A673 (cell line): ENCODE results near the gene SLFN14. TPM values are rescaled to one million over a fixed set of nuclear protein-coding genes. Genes with fewer than 3 reads are reported as not detected.
"Not testable (repeated sequence)": the region's sequence is repeated elsewhere in the genome, so short reads cannot be mapped to it uniquely, and the experiment has no call there.

Experiments used
- BruUV-seq: library from RNA; stranded (reverse); fragments of 400-500 nt; replicated peaks from 2 replicates; lab custom pipeline; 2021; lab: Mats Ljungman, UMichigan
- CTCF ChIA-PET: fragments of 300-600 bp; sonication (Branson Sonifier 250); formaldehyde crosslinking; loops from one replicate; lab custom pipeline; 2022; ENCODE audit warnings: antibody characterized with exemption; lab: Charles Lee
- POLR2A ChIA-PET: fragments of 300-600 bp; sonication (Branson Sonifier 250); formaldehyde crosslinking; loops from one replicate; lab custom pipeline; 2022; ENCODE audit warnings: antibody characterized with exemption; ENCODE audit not compliant: low non-redundant PET; lab: Charles Lee
- DNase-seq: peaks from one replicate; pipeline ENCODE4 v3.0.0-alpha.2; 2015; ENCODE audit warnings: low spot score
- H3K27ac ChIP-seq: fragments of 200-600 bp; sonication (generic); 2 replicates; pipeline ENCODE4 v1.5.1; 2016; ENCODE audit warnings: mixed run types, low read depth, mild to moderate bottlenecking, mixed read lengths, antibody characterized with exemption, low read length; ENCODE audit not compliant: poor library complexity, severe bottlenecking
- H3K27me3 ChIP-seq: fragments of 200-600 bp; sonication (generic); replicated peaks from 2 replicates; pipeline ENCODE4 v1.6.1; 2017; ENCODE audit warnings: mixed run types, low read depth, mild to moderate bottlenecking, mixed read lengths, antibody characterized with exemption, low read length; ENCODE audit not compliant: insufficient read depth, poor library complexity
- H3K36me3 ChIP-seq: fragments of 200-600 bp; sonication (generic); 2 replicates; pipeline ENCODE4 v1.6.1; 2016; ENCODE audit warnings: mixed run types, mild to moderate bottlenecking, mixed read lengths, antibody characterized with exemption, low read length; ENCODE audit not compliant: insufficient read depth, poor library complexity, severe bottlenecking
- H3K4me1 ChIP-seq: fragments of 200-600 bp; sonication (generic); 2 replicates; pipeline ENCODE4 v1.6.1; 2017; ENCODE audit warnings: mixed run types, mild to moderate bottlenecking, mixed read lengths, antibody characterized with exemption, low read length; ENCODE audit not compliant: insufficient read depth, poor library complexity, severe bottlenecking
- H3K4me3 ChIP-seq: fragments of 200-600 bp; sonication (generic); 2 replicates; pipeline ENCODE4 v1.5.1; 2016; ENCODE audit warnings: low read depth, mixed run types, mild to moderate bottlenecking, mixed read lengths, low read length; ENCODE audit not compliant: poor library complexity, severe bottlenecking
- H3K9me3 ChIP-seq: fragments of 200-600 bp; sonication (generic); 2 replicates; pipeline ENCODE4 v1.6.1; 2016; ENCODE audit warnings: mixed run types, low read depth, mild to moderate bottlenecking, mixed read lengths, antibody characterized with exemption, low read length; ENCODE audit not compliant: poor library complexity, severe bottlenecking
- EZH2 ChIP-seq: fragments of 200-600 bp; sonication (generic); IDR thresholded peaks from 2 replicates; pipeline ENCODE4 v1.6.1; 2017; ENCODE audit warnings: borderline replicate concordance, low read depth, mild to moderate bottlenecking, mixed read lengths, antibody characterized with exemption, low read length; ENCODE audit not compliant: poor library complexity, severe bottlenecking
- intact Hi-C: fragments of 100-400 bp; cut with micrococcal nuclease; formaldehyde crosslinking; loops from one replicate; pipeline ENCODE4 v1.10.0; 2022; ENCODE audit not compliant: unreplicated experiment
- total RNA-seq: library from RNA; stranded (reverse); gene quantifications from 2 replicates; pipeline ENCODE4 v1.2.3, GENCODE V29; 2021
- TF ChIP-seq, protein P1 (sequence below): fragments of 300-800, 200-600 bp; sonication (generic); conservative IDR thresholded peaks from 2 replicates; pipeline ENCODE4 v1.5.1; 2017; ENCODE audit warnings: low read depth, mild to moderate bottlenecking, antibody characterized with exemption, low read length, moderate library complexity, mixed read lengths

Gene SLFN14
- total RNA-seq, 1 experiment from 2014 or later = not detected

- CTCF ChIA-PET = no interaction called here
- Histone ChIP-seq H3K27ac (no peak overlapping the region), H3K27me3 (no peaks in the 10 kb centered on the region), H3K4me1 (peaks cover 11% of the 10 kb centered on the region), H3K9me3 (no peaks in the 10 kb centered on the region), H3K36me3 (no peaks in the 10 kb centered on the region), H3K4me3 (no peak overlapping the region)
- POLR2A ChIA-PET = interaction anchor here (0.6 kb wide), 1 partner anchor 395 kb away, joined by 3 read pairs; no protein-coding TSS in a partner anchor
- intact Hi-C loops = loop anchor here (5.0 kb wide), 2 partner anchors 99 to 159 kb away; partner anchors contain the start of genes SLFN11 and SLFN12
- no peak for DNase-seq
- BruUV-seq = no TSS peak
- TF ChIP-seq, protein P1, sequence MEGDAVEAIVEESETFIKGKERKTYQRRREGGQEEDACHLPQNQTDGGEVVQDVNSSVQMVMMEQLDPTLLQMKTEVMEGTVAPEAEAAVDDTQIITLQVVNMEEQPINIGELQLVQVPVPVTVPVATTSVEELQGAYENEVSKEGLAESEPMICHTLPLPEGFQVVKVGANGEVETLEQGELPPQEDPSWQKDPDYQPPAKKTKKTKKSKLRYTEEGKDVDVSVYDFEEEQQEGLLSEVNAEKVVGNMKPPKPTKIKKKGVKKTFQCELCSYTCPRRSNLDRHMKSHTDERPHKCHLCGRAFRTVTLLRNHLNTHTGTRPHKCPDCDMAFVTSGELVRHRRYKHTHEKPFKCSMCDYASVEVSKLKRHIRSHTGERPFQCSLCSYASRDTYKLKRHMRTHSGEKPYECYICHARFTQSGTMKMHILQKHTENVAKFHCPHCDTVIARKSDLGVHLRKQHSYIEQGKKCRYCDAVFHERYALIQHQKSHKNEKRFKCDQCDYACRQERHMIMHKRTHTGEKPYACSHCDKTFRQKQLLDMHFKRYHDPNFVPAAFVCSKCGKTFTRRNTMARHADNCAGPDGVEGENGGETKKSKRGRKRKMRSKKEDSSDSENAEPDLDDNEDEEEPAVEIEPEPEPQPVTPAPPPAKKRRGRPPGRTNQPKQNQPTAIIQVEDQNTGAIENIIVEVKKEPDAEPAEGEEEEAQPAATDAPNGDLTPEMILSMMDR = no peak
- no peak for TF ChIP-seq EZH2
These were observed 29.5 kb downstream of the SLFN14 start for GRCh38 chr17:35531160-35531559.

DNA sequence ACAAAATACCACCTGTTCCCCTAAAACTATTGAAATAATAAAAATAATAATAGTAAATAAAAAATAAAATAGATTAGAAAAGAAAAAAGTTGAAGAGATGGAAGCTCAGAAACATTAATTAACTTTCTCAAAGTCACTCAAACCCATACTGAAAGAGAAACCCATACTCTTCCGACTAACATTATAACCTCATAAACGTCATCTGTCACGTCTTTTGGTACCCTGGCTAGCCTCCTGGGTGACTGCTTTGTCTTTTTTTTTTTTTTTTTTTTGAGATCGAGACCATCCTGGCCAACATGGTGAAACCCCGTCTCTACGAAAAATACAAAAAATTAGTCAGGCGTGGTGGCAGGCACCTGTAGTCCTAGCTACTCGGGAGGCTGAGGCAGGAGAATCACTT, 30.8 kb downstream of the SLFN14 start:
- no peak for TF ChIP-seq EZH2
- TF ChIP-seq, protein P1 = no peak
- Histone ChIP-seq H3K4me3 (no peak overlapping the region), H3K4me1 (peaks cover 11% of the 10 kb centered on the region), H3K9me3 (no peaks in the 10 kb centered on the region), H3K27me3 (no peaks in the 10 kb centered on the region), H3K27ac (no peak overlapping the region), H3K36me3 (no peaks in the 10 kb centered on the region)
- intact Hi-C loops = loop anchor here (5.0 kb wide), 2 partner anchors 98 to 158 kb away; partner anchors contain the start of genes SLFN11 and SLFN12
- BruUV-seq = no TSS peak
- DNase-seq = no peak
- POLR2A ChIA-PET = no interaction called here
- CTCF ChIA-PET = no interaction called here

- BruUV-seq, POLR2A ChIA-PET: not testable (repeated sequence)
These were observed 31.3 kb downstream of the SLFN14 start for GRCh38 chr17:35529326-35529725.

GRCh38 chr17:35523296-35523695, 37.3 kb downstream of the SLFN14 start:
- POLR2A ChIA-PET = interaction anchor here (0.9 kb wide), 1 partner anchor 151 kb away, joined by 6 read pairs; no protein-coding TSS in a partner anchor
- CTCF ChIA-PET = interaction anchor here (0.6 kb wide), 1 partner anchor 240 kb away, joined by 12 read pairs; no protein-coding TSS in a partner anchor
- peak; percentile 29 for DNase-seq
- no peaks in the 10 kb centered on the region for H3K36me3 ChIP-seq
- intact Hi-C loops = no loop called here
- TF ChIP-seq, protein P1 = no peak
- TF ChIP-seq EZH2 = no peak
- no peak overlapping the region for H3K4me3 ChIP-seq
- no TSS peak for BruUV-seq
- H3K4me1 ChIP-seq = no peaks in the 10 kb centered on the region
- H3K27me3 ChIP-seq = no peaks in the 10 kb centered on the region
- H3K27ac ChIP-seq = no peak overlapping the region
- H3K9me3 ChIP-seq = no peaks in the 10 kb centered on the region

More at GRCh38 chr17:35529326-35529725, 31.3 kb downstream of the SLFN14 start:
- CTCF ChIA-PET, H3K36me3 ChIP-seq, H3K4me1 ChIP-seq, H3K4me3 ChIP-seq, H3K27me3 ChIP-seq, H3K27ac ChIP-seq, DNase-seq, intact Hi-C loops, H3K9me3 ChIP-seq: not testable (repeated sequence)

- H3K27me3 ChIP-seq, DNase-seq, H3K4me1 ChIP-seq, CTCF ChIA-PET, H3K27ac ChIP-seq, H3K4me3 ChIP-seq, H3K36me3 ChIP-seq, BruUV-seq, intact Hi-C loops, H3K9me3 ChIP-seq, POLR2A ChIA-PET: not testable (repeated sequence)
These were observed 38.9 kb downstream of the SLFN14 start for GRCh38 chr17:35521654-35522256.
